ENCODE measurements around the gene ZNF365. TPM values are rescaled to one million over a fixed set of nuclear protein-coding genes. Genes with fewer than 3 reads are reported as not detected.

ZNF365 gene
- total and polyA plus RNA-seq, 9 of the 15 experiments (the other 6 are each of a cell fraction or from before 2014, with no cell fraction given): 0.03 to 0.04 TPM; not detected in 7

GRCh38 chr10:62330213-62330612 lies 44.0 kb upstream of the ZNF365 start:
- intact Hi-C loops (cut with micrococcal nuclease) (no loop called here), in situ Hi-C loops (cut with MboI) (no loop called here)
- ChIA-PET CTCF (ENCODE audit: low intra/inter-chr PET ratio) (no interaction called here), POLR2A (no interaction called here)
- no peak overlapping the region for H3K4me2 ChIP-seq (ENCODE audit: insufficient read depth, low read length)
- FAIRE-seq (no peak), ATAC-seq (no peak), DNase-seq (ENCODE audit: extremely low read depth in 1 of 4, low spot score in 3 of 4) (no peak)
- TF ChIP-seq JUND (IDR thresholded peaks at IDR 0.05; ENCODE audit: borderline replicate concordance, low read depth, low read length) (no peak), JUND (tag; IDR thresholded peaks at IDR 0.05; ENCODE audit: borderline replicate concordance, low read depth, low read length) (no peak), E2F1 (CRISPR knock-in tag; IDR thresholded peaks at IDR 0.05) (no peak), LARP7 (IDR thresholded peaks at IDR 0.05) (no peak), SMARCA4 (IDR thresholded peaks at IDR 0.05) (no peak), MCM5 (IDR thresholded peaks at IDR 0.05; ENCODE audit: low read depth) (no peak), SIRT6 (IDR thresholded peaks at IDR 0.05; ENCODE audit: low read depth, low read length) (no peak), ZBTB8A (IDR thresholded peaks at IDR 0.05; ENCODE audit: partially characterized antibody) (no peak), TFAM (CRISPR knock-in tag; conservative IDR thresholded peaks at IDR 0.05) (no peak), NR2C2 (CRISPR knock-in tag; IDR thresholded peaks at IDR 0.05) (no peak), NR2C2 (tag; IDR thresholded peaks at IDR 0.05) (no peak), MLLT1 (IDR thresholded peaks at IDR 0.05) (no peak), MED1 (CRISPR knock-in tag; IDR thresholded peaks at IDR 0.05; ENCODE audit: borderline replicate concordance) (no peak), HDAC1 (IDR thresholded peaks at IDR 0.05) (no peak)
- TF ChIP-seq, protein P1, sequence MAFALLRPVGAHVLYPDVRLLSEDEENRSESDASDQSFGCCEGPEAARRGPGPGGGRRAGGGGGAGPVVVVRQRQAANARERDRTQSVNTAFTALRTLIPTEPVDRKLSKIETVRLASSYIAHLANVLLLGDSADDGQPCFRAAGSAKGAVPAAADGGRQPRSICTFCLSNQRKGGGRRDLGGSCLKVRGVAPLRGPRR (CRISPR knock-in tag; IDR thresholded peaks at IDR 0.05): no peak
- H3K4me3 ChIP-seq: no peak overlapping the region
- no peak overlapping the region for H2AFZ ChIP-seq (ENCODE audit: low read depth, low read length)
- H3K4me1 ChIP-seq (replicated peaks in 1 of 2; ENCODE audit: control insufficient read depth in 2 of 2, insufficient read depth in 2 of 2, low read length in 2 of 2): no peaks in the 10 kb centered on the region
- H3K9me3 ChIP-seq (replicated peaks; ENCODE audit: control insufficient read depth, insufficient read depth, low read depth, low read length): no peaks in the 10 kb centered on the region
- H3K36me3 ChIP-seq (ENCODE audit: control insufficient read depth, insufficient read depth, low read length): no peaks in the 10 kb centered on the region
- 5% methylated on average over 1 of the region's 1 CpG for WGBS (ENCODE audit: insufficient coverage, low coverage, missing lambda C conversion rate)
- no TSS peak for BruUV-seq (replicated peaks)
- no peak overlapping the region for H3K9ac ChIP-seq (ENCODE audit: insufficient read depth in 1 of 2, low read depth in 2 of 2, low read length in 2 of 2)
- H3K27me3 ChIP-seq (ENCODE audit: control insufficient read depth in 2 of 2, insufficient read depth in 2 of 2, low read length in 2 of 2): no peaks in the 10 kb centered on the region
- no peaks in the 10 kb centered on the region for H4K20me1 ChIP-seq (replicated peaks; ENCODE audit: control insufficient read depth, insufficient read depth, low read length)
- H3K79me2 ChIP-seq (ENCODE audit: control insufficient read depth, insufficient read depth, low read length): no peaks in the 10 kb centered on the region
- no peaks in the 10 kb centered on the region for H3K9me1 ChIP-seq (ENCODE audit: control insufficient read depth, insufficient read depth, low read length)
- no peak overlapping the region for H3K27ac ChIP-seq (ENCODE audit: extremely low read depth, low read depth, low read length)
